CMK (cell line): ENCODE measurements around the gene FOXL2NB.

Experiments
- DNase-seq: peaks from one replicate; pipeline ENCODE4 v3.0.0-alpha.2; 2010; ENCODE audit warnings: low read depth

FOXL2NB gene

GRCh38 chr3:138945709-138946662 lies 1.0 kb upstream of the FOXL2NB start:
- no peak for DNase-seq

GRCh38 chr3:138947495-138948121 lies 591 bp downstream of the FOXL2NB start:
- DNase-seq, result no peak

- no peak for DNase-seq
Observed at GRCh38 chr3:138948371-138949001, 1.5 kb downstream of the FOXL2NB start.

- DNase-seq, result no peak
Observed at GRCh38 chr3:138949002-138949418, 2.0 kb downstream of the FOXL2NB start.

GRCh38 chr3:138949445-138950005 lies 2.5 kb downstream of the FOXL2NB start:
- no peak for DNase-seq

- DNase-seq, result no peak
Observed at GRCh38 chr3:138950006-138950644, 3.1 kb downstream of the FOXL2NB start.

- DNase-seq, result no peak
Observed at GRCh38 chr3:138950701-138951100, 3.7 kb downstream of the FOXL2NB start.

GRCh38 chr3:138960417-138960852 lies 13.4 kb downstream of the FOXL2NB start:
- no peak for DNase-seq

GRCh38 chr3:138962854-138963560 lies 16.0 kb downstream of the FOXL2NB start:
- DNase-seq, result no peak

- no peak for DNase-seq
Observed at GRCh38 chr3:138964264-138964663, 17.2 kb downstream of the FOXL2NB start.

- no peak for DNase-seq
Observed at GRCh38 chr3:138964923-138965322, 17.9 kb downstream of the FOXL2NB start.

GRCh38 chr3:138971766-138972320 lies 24.8 kb downstream of the FOXL2NB start:
- no peak for DNase-seq

- DNase-seq, result no peak
Observed at GRCh38 chr3:138972941-138973340, 25.9 kb downstream of the FOXL2NB start.

- no peak for DNase-seq
Observed at GRCh38 chr3:138974462-138974861, 27.4 kb downstream of the FOXL2NB start.

- no peak for DNase-seq
Observed at GRCh38 chr3:138975351-138975750, 28.3 kb downstream of the FOXL2NB start.

GRCh38 chr3:138976047-138976446 lies 29.0 kb downstream of the FOXL2NB start:
- no peak for DNase-seq

GRCh38 chr3:138984816-138985215 lies 37.8 kb downstream of the FOXL2NB start:
- no peak for DNase-seq

- no peak for DNase-seq
Observed at GRCh38 chr3:138985932-138986331, 38.9 kb downstream of the FOXL2NB start.

- no peak for DNase-seq
Observed at GRCh38 chr3:138987181-138987580, 40.2 kb downstream of the FOXL2NB start.

- no peak for DNase-seq
Observed at GRCh38 chr3:138995706-138996105, 48.7 kb downstream of the FOXL2NB start.
